HEK293 (cell line): ENCODE data around the gene MRPL55.

Experiments used
- CTCF ChIA-PET: fragments of 350-600 bp; formaldehyde crosslinking; extraction: SDS; loops from one replicate; lab custom pipeline; 2021; ENCODE audit warnings: antibody characterized with exemption; lab: Yijun Ruan, JAX
- POLR2A ChIA-PET: fragments of 300-600 bp; formaldehyde crosslinking; extraction: SDS; loops from one replicate; lab custom pipeline; 2020; ENCODE audit warnings: antibody characterized with exemption, inconsistent platforms; lab: Yijun Ruan, JAX
- H3K27ac ChIP-seq: fragments of 200-500 bp; sonication (Bioruptor generic); 2 replicates; pipeline ENCODE4 v1.5.1; 2014; ENCODE audit warnings: low read depth, low read length, control low read depth, inconsistent platforms; ENCODE audit errors: extremely low read depth
- H3K36me3 ChIP-seq, 2 experiments: fragments of 200-500 bp in 1 of 2; sonication (Bioruptor generic) in 1 of 2; 1 replicate in 1 of 2; 2 replicates in 1 of 2; pipeline ENCODE4 v1.5.1; 2014 to 2017; ENCODE audit warnings: inconsistent platforms in 2 of 2, low read length in 2 of 2; ENCODE audit not compliant: control insufficient read depth in 2 of 2, insufficient read depth in 1 of 2
- H3K4me1 ChIP-seq: fragments of 200-500 bp; sonication (Bioruptor generic); 2 replicates; pipeline ENCODE4 v1.5.1; 2014; ENCODE audit warnings: mild to moderate bottlenecking, low read length, inconsistent platforms; ENCODE audit not compliant: control insufficient read depth, insufficient read depth
- H3K4me3 ChIP-seq: 2 replicates; pipeline ENCODE4 v1.5.1; 2011; ENCODE audit warnings: low read depth, mild to moderate bottlenecking, control low read depth, low read length, moderate library complexity
- H3K9me3 ChIP-seq: fragments of 200-500 bp; sonication (Bioruptor generic); 2 replicates; pipeline ENCODE4 v1.5.1; 2014; ENCODE audit warnings: low read depth, low read length, inconsistent platforms; ENCODE audit not compliant: control insufficient read depth, insufficient read depth
- CTCF ChIP-seq: fragments of 450-650 bp; formaldehyde crosslinking; IDR thresholded peaks from 2 replicates; pipeline ENCODE4 v1.5.1; 2016; ENCODE audit warnings: missing biosample characterization, missing genetic modification characterization
- ELK4 ChIP-seq: IDR thresholded peaks from 2 replicates; pipeline ENCODE4 v1.6.1; 2011; ENCODE audit warnings: mild to moderate bottlenecking, low read depth, low read length, borderline replicate concordance
- KLF1 ChIP-seq: fragments of 450-650 bp; formaldehyde crosslinking; IDR thresholded peaks from 2 replicates; pipeline ENCODE4 v1.5.1; 2016; ENCODE audit warnings: missing biosample characterization, missing genetic modification characterization
- KLF17 ChIP-seq: fragments of 450-650 bp; formaldehyde crosslinking; IDR thresholded peaks from 2 replicates; pipeline ENCODE4 v1.5.1; 2016; ENCODE audit warnings: missing biosample characterization, missing genetic modification characterization
- PATZ1 ChIP-seq: fragments of 450-650 bp; formaldehyde crosslinking; IDR thresholded peaks from 2 replicates; pipeline ENCODE4 v1.5.1; 2016; ENCODE audit warnings: missing biosample characterization, missing genetic modification characterization
- SCRT1 ChIP-seq: fragments of 450-650 bp; formaldehyde crosslinking; IDR thresholded peaks from 2 replicates; pipeline ENCODE4 v1.5.1; 2016; ENCODE audit warnings: missing biosample characterization, missing genetic modification characterization, borderline replicate concordance
- ZEB2 ChIP-seq: fragments of 450-650 bp; formaldehyde crosslinking; IDR thresholded peaks from 2 replicates; pipeline ENCODE4 v1.5.1; 2016; ENCODE audit warnings: missing biosample characterization, missing genetic modification characterization
- ZNF133 ChIP-seq: fragments of 450-650 bp; formaldehyde crosslinking; IDR thresholded peaks from 2 replicates; pipeline ENCODE4 v1.5.1; 2016; ENCODE audit warnings: missing biosample characterization, missing genetic modification characterization
- ZNF274 ChIP-seq, 2 experiments: fragments of 200-500 bp in 1 of 2; fragments of 450-650 bp in 1 of 2; sonication (Bioruptor generic) in 1 of 2; formaldehyde crosslinking in 1 of 2; IDR thresholded peaks; 2 replicates each; pipeline versions ENCODE4 v1.5.1 to v1.6.1; 2014 to 2016; ENCODE audit warnings: borderline replicate concordance in 1 of 2, inconsistent platforms in 1 of 2, low read length in 1 of 2, missing biosample characterization in 1 of 2, missing genetic modification characterization in 1 of 2
- ZNF292 ChIP-seq: fragments of 450-650 bp; formaldehyde crosslinking; IDR thresholded peaks from 2 replicates; pipeline ENCODE4 v1.5.1; 2016; ENCODE audit warnings: low read depth, missing biosample characterization, missing genetic modification characterization, borderline replicate concordance
- ZNF324 ChIP-seq: fragments of 450-650 bp; formaldehyde crosslinking; IDR thresholded peaks from 2 replicates; pipeline ENCODE4 v1.5.1; 2016; ENCODE audit warnings: missing biosample characterization, missing genetic modification characterization
- ZNF341 ChIP-seq: fragments of 450-650 bp; formaldehyde crosslinking; IDR thresholded peaks from 2 replicates; pipeline ENCODE4; 2016; ENCODE audit warnings: low read depth, missing biosample characterization, missing genetic modification characterization
- ZNF350 ChIP-seq: fragments of 450-650 bp; formaldehyde crosslinking; IDR thresholded peaks from 2 replicates; pipeline ENCODE4 v1.5.0; 2017; ENCODE audit warnings: missing biosample characterization, mild to moderate bottlenecking, missing genetic modification characterization
- ZNF514 ChIP-seq: fragments of 450-650 bp; formaldehyde crosslinking; IDR thresholded peaks from 2 replicates; pipeline ENCODE4 v1.5.1; 2016; ENCODE audit warnings: missing biosample characterization, missing genetic modification characterization
- ZNF596 ChIP-seq: fragments of 450-650 bp; IDR thresholded peaks from 2 replicates; pipeline ENCODE4 v1.5.0; 2018; ENCODE audit warnings: missing biosample characterization, mild to moderate bottlenecking, missing genetic modification characterization, moderate library complexity
- ZNF623 ChIP-seq: fragments of 450-650 bp; formaldehyde crosslinking; IDR thresholded peaks from 2 replicates; pipeline ENCODE4 v1.5.1; 2016; ENCODE audit warnings: missing biosample characterization, missing genetic modification characterization
- ZNF629 ChIP-seq: fragments of 450-650 bp; formaldehyde crosslinking; IDR thresholded peaks from 2 replicates; pipeline ENCODE4 v1.5.1; 2017; ENCODE audit warnings: missing biosample characterization, missing genetic modification characterization
- ZNF692 ChIP-seq: fragments of 450-650 bp; formaldehyde crosslinking; IDR thresholded peaks from 2 replicates; pipeline ENCODE4 v1.5.1; 2016; ENCODE audit warnings: missing biosample characterization, missing genetic modification characterization
- ZNF791 ChIP-seq: fragments of 450-650 bp; formaldehyde crosslinking; IDR thresholded peaks from 2 replicates; pipeline ENCODE4 v1.5.1; 2016; ENCODE audit warnings: missing biosample characterization, missing genetic modification characterization
- ZSCAN5A ChIP-seq: fragments of 450-650 bp; formaldehyde crosslinking; IDR thresholded peaks from 2 replicates; pipeline ENCODE4 v1.5.1; 2016; ENCODE audit warnings: missing biosample characterization, missing genetic modification characterization

Gene MRPL55

GRCh38 chr1:228082918-228083870 is 25.9 kb downstream of the MRPL55 start (continued):
- TF ChIP-seq ELK4, result no peak
- no peak for TF ChIP-seq ZNF292 (tag by site-specific recombination)
- TF ChIP-seq KLF17, result peak; percentile 51

GRCh38 chr1:228082214-228082917 is 26.7 kb downstream of the MRPL55 start, which contains the start of gene ARF1:
Gene ARF1 (plus strand): TSS chr1:228082708. CDS start chr1:228097115, 14,407 bp downstream.
- Histone ChIP-seq H3K4me3 (peak within 1 kb of the TSS; percentile 76), H3K27ac (peak within 1 kb of the TSS; percentile 93), H3K9me3 (no peaks in the 10 kb centered on the region), H3K4me1 (peaks cover 26% of the 10 kb centered on the region), H3K36me3 (peaks cover 0 to 27% of the 10 kb centered on the region in 2 experiments; a peak in 2 of 3 replicates)
- POLR2A ChIA-PET, result interaction anchor here (0.5 to 2.9 kb wide), 16 partner anchors 9 to 400 kb away, joined by 3 to 21 read pairs (median 5); partner anchors contain the start of genes IBA57, JMJD4, MRPL55 and SNAP47
- CTCF ChIA-PET, result interaction anchor here (0.5 to 1.5 kb wide), 2 partner anchors 83 to 354 kb away, joined by 3 to 5 read pairs; no protein-coding TSS in a partner anchor
- TF ChIP-seq ZNF274 (IDR thresholded peaks at IDR 0.05; ENCODE audit: low read length) (no peak), ZNF274 (tag by site-specific recombination; IDR thresholded peaks at IDR 0.05; ENCODE audit: borderline replicate concordance) (no peak), ZNF629 (tag by site-specific recombination) (peak; percentile 66), SCRT1 (tag by site-specific recombination) (peak; percentile 99), ZNF133 (tag by site-specific recombination) (peak; percentile 28), ZNF514 (no peak), KLF17 (peak; percentile 54), CTCF (tag by site-specific recombination) (peak; percentile 52), PATZ1 (tag by site-specific recombination) (peak; percentile 62), ZNF324 (tag by site-specific recombination) (peak; percentile 94), ZNF350 (tag by site-specific recombination) (no peak), ZEB2 (peak; percentile 84), ZSCAN5A (tag by site-specific recombination) (peak; percentile 100), KLF1 (peak; percentile 49; the same call in 1 of the 2 replicates), ZNF596 (peak; percentile 43; the same call in 1 of the 2 replicates), ZNF341 (tag by site-specific recombination) (no peak), ZNF692 (tag by site-specific recombination) (peak; percentile 69; the same call in 1 of the 2 replicates), ZNF623 (0 out of 2 replicates have a peak, but pooled peaks have one; percentile 18), ZNF791 (no peak; the same call in 1 of the 2 replicates)
